ENCODE results near the gene NTMT1. TPM values are rescaled to one million over a fixed set of nuclear protein-coding genes. Genes with fewer than 3 reads are reported as not detected.
A peak's percentile ranks its signal among the peaks of the same experiment; 100 is the strongest.

NTMT1 gene
- total RNA-seq, 1 donor from 2014 or later = 13.5 TPM

GRCh38 chr9:129597355-129598088 is 28.4 kb upstream of the NTMT1 start:
- DNase-seq (ENCODE audit: low spot score) = peak; percentile 84

DNA sequence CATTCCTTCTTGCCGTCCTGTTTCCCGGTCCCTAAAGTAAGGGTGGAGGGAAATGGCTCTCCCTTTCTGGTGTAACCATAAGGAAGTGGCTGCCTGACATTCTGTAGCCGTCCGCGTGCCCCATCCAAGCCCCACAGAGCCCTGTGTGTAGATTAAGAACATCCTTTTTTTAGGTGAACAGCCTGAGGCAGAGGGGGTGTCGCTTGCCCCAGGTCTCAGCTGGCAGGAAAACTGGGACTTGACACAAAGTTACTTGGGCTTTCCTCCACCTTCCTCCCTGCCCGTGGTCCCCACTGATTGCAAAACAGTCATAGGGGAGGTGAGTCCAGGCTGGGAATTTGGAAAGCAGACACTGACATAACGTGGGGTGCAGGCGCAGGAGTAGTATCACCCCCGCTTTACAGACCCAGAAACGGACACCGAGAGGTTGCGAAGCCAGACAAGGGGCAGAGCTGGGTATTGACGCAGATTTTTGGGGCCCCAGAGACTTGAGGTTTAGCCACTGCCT is 27.8 kb upstream of the NTMT1 start:
- no peak for DNase-seq (ENCODE audit: low spot score)

GRCh38 chr9:129601082-129601674 is 24.8 kb upstream of the NTMT1 start:
- DNase-seq (ENCODE audit: low spot score) = no peak

DNA sequence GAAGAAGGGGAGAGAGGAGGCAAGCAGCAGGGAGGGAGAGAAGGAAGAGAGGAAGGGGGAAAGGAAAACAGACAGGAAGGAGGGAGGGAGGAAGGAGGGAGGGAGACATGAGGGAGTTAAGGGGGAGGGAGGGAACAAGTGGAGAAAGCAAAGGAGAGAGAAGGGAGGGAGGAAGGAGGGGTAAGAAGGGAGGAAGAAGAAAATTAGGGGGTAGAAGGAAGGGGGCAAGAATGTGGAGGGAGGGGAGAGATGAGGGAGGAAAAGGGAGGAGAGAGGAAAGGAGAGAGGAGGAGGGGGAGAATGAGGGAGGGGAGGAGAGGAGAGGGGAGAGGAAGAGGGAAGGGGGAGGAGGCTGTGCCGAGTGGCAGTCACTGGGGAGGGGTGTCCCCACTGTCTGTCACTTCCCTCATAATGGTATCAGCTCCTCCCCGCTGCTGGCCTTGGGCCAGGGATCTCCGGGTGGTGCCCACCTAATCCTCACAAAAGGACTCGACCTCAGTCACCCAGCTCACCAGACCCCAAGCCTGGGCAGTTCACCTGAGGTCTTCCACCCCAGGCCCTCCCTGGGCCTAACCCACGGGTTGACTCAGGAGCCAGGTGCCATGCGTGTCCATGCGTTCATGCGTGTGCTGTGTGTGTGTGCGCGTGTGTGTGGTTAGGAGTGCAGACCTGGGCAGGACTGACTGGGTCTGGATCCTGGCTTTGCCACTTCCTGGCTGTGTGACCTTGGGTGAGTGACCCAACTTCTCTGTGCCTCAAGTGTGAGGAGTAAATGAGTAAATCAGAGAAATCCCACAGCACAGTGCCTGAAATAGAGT is 23.2 kb upstream of the NTMT1 start:
- no peak for DNase-seq (ENCODE audit: low spot score)

DNA sequence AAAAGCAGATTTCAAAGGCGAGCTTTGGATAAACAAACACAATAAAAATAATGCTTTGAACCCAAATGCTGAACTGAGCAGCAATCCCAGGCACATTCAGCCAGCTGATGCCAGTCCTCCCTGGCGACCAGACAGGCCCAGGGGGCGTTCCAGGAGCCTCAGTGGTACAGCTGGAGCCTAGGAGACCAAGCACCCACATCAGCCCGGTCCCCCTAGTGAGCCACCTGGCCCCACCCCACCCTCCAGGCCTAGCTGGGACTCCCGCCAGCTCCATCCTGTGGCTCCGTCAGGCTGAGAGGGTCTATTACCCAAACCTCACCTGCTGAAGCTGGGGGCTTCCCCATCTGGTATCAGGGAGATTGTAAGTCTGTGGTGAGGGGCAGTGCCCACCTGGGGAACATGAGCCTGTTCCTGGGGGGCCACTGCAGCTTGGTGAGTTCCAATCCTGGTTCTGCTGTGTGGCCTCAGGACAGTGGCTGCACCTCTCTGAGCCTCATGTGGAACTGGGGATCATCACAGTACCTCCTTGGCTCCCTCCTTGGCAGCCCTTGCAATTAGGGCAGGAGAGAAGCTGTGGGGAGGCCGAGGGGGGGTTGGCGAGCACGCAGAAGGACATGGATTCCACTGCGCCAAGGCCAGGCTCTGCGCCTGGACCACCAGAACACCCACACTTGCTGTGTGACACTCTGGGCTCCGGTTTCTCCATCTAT is 21.8 kb upstream of the NTMT1 start:
- DNase-seq (ENCODE audit: low spot score) = no peak

DNA sequence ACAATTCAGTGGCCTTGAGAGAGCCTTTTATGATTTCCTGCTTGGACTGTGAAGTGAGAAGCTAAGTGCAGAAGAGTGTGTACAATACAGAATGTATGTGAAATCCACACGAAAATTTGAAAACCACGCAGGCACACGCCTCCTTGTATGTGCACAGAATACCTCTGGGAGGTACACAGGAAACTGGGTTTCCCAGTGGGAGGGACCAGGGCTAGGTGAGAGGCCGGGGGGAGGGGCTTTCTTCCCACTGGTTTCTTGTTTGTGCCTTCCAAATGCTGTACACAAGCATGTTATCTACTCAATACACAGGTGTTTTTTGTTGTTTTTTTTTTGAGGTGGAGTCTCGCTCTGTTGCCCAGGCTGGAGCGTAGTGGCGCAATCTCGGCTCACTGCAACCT is 21.2 kb upstream of the NTMT1 start:
- DNase-seq (ENCODE audit: low spot score) = no peak

DNA sequence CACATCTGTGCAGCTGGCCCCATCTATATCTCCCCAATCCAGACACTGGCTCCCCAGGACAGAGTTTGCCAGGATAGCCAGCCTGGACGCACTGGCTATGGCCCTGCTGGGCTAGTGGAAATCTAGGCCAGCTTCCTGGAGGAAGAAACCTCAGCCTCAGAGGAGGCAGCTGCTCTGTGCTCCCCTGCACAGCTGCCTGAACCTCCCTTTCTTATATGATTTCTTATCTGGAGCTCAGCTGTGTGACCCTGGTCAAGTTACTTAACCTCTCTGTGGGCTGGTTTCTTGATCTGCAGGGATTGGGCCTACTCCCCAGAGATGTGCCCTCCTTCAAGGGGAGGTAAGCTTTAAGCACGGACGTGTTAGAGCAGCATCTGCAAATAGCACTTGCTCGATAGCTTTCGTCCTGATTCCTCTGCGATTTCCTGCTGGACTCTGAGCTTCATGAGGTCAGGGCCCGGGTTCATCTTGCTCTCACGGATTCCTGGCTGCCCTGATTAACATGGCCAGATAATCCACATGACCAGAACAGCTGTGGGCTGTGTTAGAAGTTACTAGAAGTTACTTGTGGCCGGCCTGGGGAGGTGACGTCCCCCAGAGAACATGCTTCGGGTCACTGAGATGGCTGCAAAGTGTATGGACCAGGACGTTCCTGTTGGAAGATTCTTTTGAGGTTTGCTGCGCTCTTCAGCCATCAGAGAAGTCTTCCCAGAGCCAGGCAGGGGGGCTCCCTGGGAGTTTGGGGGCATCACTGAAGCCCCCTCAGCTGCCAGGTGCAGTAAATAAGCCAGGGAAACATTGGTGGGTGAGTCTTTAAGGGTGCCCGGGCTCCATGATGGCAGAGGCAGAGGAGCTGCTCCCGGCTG is 19.6 kb upstream of the NTMT1 start:
- no peak for DNase-seq (ENCODE audit: low spot score)

DNA sequence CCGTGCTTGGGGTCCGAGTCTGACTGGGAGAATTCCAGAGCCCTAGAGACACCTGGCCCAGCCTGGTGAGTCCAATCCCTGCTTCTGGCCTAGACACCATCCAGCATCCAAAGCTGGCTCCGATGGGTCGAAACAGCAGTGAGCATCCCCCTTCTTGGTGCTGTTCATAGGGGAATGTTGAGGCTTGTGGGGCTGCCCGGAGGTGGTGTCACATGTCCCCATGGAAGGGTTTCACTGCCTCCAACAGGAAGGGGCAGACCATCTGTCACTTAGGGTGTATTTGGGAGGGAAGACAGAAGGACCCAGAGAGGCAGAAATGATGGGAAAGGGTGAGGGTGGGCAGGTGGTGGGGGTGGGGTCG is 19.0 kb upstream of the NTMT1 start:
- DNase-seq (ENCODE audit: low spot score) = no peak

DNA sequence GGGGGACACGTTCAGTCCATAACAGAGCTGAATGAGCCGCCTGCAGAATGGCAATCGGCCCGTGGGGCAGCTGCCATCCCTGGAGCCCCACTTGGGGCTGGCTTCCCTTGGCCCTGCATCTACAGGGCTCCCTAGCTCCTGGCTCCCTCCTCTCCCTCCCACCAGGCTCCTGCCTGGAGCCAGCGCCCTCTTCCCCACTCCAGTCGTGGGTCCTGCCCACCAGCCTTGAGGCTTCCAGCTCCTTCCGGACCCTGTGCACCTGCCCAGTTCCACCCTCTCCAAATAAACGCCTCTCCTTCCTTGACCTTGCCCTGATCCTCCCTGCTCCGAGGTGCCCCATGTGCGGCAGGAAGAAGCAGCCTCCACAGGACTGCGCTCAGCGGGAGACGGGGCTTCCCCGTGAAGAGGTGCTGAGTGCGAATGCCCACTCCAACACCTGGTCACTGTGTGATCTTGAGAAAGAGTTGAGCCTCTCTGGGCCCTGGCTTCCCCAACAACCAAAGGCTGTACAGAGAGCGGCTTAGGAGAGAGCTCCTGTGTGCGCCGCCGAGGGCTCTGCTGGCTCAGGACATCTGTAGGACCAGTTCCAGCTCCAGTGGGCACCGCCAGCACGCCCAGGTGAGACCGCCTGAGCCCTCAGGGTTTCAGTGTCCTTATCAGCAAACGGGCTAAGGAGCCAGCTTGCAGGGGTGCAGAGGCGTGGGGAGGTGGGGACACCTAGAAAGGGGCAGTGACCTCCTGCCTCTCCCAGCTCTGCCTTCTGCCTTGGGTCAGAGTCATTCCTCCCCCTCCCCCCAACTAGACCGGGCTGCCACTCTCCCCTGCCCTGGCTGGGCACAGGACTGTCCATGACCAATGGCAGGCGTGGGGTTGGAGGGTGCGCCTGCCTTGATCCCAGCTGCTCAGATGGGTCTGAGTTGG is 17.1 kb upstream of the NTMT1 start:
- DNase-seq (ENCODE audit: low spot score) = no peak

- peak; percentile 64 for DNase-seq (ENCODE audit: low spot score)
These were observed 16.3 kb upstream of the NTMT1 start for GRCh38 chr9:129609486-129610212.

DNA sequence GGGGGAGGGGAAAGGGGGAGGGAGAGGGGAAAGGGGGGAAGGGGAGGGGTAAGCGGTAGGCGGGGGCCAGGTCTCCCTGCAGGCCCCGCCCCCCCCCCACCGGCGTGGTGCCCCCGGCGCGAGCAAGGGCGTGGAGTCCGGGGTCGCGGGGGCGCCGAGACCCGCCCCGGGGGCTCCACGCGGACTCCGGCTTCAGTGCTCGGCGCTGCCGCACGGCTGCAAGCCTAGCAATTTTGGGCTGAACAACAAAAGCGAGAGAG is 15.8 kb upstream of the NTMT1 start:
- DNase-seq (ENCODE audit: low spot score) = no peak

DNA sequence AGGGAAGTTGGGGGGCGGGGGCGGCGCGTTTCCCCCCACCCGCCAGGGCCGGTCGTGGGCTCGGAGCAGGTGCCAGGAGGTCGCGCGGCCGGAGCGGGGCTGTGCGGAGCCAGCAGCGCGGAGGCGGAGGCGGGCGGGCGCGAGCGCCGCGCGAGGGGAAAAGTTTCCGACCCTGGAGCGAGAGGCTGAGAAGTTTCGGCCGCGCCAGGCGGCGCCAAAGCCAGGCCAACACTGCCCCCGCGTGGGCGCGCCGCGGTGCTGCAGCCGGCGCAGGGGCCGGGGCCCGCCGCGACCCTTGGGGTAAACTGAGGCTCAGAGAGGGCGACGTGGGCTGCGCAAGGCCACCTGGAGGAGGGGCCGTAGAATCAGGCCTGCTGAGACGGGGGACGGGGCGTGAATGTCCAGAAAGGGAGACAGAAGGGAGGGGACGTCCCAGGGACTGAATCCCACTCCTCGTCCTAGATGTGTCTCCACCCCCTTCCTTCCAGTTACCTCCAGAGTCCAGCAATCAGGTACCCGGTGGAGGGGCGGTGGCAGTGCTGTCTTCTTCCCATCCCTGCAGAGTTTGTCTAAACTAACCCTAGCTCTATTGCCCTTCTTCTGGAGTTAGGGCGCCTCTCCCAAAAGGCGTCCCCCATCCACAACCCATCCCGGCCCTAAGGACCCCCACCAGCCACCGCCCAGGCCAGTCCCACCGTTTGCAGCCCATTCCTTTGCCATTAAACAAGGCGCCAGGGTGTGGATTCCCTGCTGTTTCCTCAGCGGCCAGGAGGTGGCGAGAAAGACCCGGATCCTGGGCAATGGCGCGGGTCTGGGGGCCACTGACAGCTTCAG is 15.3 kb upstream of the NTMT1 start:
- DNase-seq (ENCODE audit: low spot score) = peak; percentile 79

- DNase-seq (ENCODE audit: low spot score) = no peak
These were observed 14.6 kb upstream of the NTMT1 start for GRCh38 chr9:129611307-129611800.

GRCh38 chr9:129612123-129612522 is 13.8 kb upstream of the NTMT1 start:
- DNase-seq (ENCODE audit: low spot score) = no peak

DNA sequence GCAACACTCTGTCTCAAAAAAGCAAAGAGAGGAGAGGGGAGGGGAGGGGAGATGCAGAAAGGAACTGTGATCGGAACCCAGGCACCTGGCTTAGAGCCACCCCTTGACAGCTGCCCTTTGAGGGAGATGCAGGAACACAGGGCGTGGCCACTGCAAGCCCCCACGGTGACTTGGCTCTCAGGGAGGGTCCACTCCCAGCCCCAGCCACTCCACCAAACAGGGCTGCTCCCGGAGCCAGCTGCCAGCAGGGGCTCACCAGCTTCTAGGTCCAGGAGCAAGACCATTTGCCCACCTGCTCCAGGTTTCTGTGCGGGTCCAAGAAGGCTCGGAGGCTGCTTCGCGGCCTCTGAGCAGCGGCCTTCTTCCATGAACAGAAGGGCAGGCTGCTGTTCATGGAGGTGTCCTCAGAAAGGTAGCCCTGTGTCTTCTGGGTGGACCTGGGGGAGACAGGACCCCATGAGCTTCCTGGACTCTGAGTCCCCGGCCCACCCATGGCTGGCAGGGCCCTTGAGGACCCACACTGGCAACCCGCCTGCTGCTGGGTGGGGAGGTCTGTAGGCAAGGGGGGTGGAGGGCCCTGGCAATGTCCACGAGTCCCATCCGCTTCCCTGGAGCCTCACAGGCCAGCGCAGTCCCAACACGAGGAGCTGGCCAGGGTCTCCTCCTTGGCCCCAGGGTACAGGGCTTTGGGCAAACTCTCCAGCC is 13.0 kb upstream of the NTMT1 start:
- no peak for DNase-seq (ENCODE audit: low spot score)

DNA sequence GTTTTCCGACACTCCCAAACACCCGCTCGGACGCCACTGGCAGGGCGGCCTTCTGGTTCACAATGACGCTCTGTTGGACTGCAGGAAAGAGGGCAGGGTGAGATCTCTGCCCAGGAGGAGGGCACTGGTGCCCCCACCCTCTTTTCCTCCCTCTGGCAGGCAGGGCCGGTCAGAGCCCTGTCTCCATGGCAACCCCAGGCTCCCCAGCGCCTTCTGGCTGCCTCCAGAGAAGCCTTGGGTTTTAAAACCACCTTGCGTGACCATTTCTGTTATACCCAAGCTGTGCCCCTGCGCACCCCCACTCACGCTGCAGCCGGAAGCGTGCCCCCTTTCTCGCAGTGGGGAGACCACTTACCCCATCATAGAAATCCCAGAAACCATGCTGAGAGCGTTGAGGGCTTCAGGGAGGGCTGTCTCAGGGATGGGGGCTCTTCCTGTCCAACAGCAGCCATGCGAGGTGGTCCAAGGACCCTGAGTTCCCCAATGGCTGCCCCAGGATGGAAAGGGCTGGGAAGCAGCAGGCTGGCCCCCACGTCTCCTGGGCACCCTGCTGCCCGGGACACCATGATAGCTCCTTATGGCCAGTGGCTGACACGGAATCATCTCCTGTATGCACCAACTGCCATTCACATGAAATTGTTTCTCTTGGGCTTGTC is 12.3 kb upstream of the NTMT1 start:
- peak; percentile 41 for DNase-seq (ENCODE audit: low spot score)

- DNase-seq (ENCODE audit: low spot score) = no peak
These were observed 11.0 kb upstream of the NTMT1 start for GRCh38 chr9:129614932-129615331.
